HS-5 (cell line): ENCODE data around the gene FMO1.
A peak's percentile ranks its signal among the peaks of the same experiment; 100 is the strongest.
"Not testable (repeated sequence)": the region's sequence is repeated elsewhere in the genome, so short reads cannot be mapped to it uniquely, and the experiment has no call there.

Source experiments
- DNase-seq: peaks from one replicate; pipeline ENCODE4 v3.0.0-alpha.2; 2012; ENCODE audit warnings: low read depth

FMO1 gene, protein sequence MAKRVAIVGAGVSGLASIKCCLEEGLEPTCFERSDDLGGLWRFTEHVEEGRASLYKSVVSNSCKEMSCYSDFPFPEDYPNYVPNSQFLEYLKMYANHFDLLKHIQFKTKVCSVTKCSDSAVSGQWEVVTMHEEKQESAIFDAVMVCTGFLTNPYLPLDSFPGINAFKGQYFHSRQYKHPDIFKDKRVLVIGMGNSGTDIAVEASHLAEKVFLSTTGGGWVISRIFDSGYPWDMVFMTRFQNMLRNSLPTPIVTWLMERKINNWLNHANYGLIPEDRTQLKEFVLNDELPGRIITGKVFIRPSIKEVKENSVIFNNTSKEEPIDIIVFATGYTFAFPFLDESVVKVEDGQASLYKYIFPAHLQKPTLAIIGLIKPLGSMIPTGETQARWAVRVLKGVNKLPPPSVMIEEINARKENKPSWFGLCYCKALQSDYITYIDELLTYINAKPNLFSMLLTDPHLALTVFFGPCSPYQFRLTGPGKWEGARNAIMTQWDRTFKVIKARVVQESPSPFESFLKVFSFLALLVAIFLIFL

GRCh38 chr1:171248302-171248701 lies at the start of gene FMO1:
Gene FMO1, plus strand, starts transcription at chr1:171248494. Its CDS starts 9,594 bp downstream, at chr1:171258088.
- no peak for DNase-seq

- no peak for DNase-seq
Measured at GRCh38 chr1:171204296-171204695, 44.0 kb upstream of the FMO1 start.

DNA sequence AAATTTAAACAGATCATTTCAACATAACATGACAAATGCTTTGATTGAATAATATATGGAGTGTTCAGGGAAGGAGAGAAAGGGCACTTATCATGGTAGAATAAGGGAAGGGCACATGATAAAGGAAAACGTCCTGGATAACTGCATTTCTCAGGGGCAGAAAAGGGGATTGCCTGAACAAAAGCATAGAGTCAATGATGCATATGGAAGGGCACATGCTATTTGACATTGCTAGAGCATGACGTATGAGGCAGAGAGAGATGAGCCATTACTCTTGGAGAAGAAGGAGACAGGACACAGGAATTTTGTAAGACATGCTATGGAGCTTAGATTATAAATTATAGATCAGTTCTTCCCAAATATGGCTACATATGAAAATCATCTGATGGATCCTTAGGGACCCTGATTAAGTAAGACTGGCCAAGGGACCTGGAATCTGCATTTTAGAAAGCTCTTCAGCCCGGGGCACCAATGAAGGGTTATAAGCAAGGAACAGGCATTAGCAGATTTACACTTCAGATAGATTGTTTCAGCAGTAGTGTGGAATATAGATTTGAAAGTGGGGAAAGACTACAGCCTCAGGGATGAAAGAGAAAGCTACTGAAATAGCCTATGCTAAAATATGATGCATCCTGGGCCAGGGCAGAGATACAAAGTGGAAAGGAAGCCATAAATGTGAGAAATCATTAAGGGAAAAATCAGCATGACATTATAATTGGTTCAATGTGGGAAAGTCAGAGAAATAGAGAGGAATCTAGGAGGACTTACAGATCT lies 41.9 kb upstream of the FMO1 start:
- no peak for DNase-seq

- DNase-seq = no peak
Measured at GRCh38 chr1:171206978-171207355, 41.3 kb upstream of the FMO1 start.

GRCh38 chr1:171207377-171207776 lies 40.9 kb upstream of the FMO1 start:
- no peak for DNase-seq

- DNase-seq = no peak
Measured at GRCh38 chr1:171210355-171210754, 37.9 kb upstream of the FMO1 start.

DNA sequence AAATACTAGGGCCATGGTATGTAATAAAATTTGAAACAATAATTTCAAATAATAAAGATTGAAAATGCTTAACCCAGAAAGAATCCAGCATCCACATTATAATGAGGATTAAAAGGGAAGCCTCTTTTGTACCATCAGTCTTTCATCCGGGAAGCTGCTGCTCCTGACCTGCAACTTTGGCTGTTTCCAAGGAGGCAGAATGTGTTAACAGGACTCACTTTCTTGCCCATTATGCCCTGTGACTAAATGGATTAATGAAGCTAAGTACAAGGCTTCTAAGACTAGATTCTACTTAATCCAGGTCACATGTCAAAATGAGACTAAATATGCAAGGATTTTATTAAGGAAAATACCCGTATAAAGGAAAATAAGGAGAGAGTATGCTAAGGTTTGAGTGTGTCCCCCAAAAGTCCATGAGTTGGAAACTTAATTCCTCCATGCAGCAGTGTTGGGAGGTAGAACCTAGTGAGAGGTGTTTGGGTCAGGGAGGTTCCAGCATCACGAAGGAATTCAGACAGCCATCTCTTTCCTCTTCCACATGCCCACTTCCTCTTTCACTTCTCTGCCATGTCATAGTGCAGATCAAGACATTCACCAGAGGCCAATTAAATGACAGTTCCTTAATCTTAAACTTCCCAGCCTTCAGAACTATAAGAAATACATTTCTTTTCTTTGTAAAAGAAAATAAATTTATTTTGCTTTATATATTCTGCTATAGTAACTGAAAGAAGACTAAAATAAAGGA lies 35.5 kb upstream of the FMO1 start:
- no peak for DNase-seq

- DNase-seq = no peak
Measured at GRCh38 chr1:171213559-171214454, 34.5 kb upstream of the FMO1 start.

DNA sequence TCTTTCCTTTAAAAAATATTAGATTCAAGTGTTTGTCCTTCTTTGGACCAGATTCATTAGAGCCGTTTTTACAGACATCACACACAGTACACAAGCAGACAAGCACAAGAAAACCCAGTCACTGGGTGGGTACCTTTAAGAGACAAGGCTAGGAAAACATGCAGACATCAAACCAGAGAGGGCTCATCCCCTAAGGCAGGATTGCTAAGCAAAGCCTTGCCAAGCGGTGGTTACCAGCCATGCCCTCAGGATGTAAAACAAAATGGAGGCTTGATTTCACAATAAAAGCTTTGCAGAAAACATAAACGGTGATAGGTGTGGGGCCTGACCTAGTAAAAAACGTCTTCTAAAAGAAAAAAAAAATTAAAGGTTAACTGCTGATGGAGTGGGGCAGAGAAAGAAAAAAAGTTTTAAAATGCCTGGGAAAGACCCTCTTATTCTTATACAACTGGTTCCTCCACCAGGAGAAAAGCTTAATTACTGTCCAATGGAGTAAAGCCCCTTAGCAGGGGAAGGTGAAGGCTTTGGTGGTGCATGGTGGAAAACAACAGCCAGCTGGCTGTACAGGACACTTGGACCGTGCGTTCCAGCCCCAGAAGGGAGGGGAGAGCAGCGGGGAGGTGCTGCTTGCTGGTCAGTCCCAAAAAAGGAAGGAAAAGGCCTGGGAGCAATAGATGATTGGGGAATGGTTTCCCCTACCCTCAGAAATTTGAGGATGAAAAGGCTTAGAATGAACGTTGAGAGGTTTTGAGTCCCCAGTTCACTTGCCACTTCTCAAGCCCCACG lies 30.4 kb upstream of the FMO1 start:
- DNase-seq = no peak

- DNase-seq = no peak
Measured at GRCh38 chr1:171218661-171219060, 29.6 kb upstream of the FMO1 start.

DNA sequence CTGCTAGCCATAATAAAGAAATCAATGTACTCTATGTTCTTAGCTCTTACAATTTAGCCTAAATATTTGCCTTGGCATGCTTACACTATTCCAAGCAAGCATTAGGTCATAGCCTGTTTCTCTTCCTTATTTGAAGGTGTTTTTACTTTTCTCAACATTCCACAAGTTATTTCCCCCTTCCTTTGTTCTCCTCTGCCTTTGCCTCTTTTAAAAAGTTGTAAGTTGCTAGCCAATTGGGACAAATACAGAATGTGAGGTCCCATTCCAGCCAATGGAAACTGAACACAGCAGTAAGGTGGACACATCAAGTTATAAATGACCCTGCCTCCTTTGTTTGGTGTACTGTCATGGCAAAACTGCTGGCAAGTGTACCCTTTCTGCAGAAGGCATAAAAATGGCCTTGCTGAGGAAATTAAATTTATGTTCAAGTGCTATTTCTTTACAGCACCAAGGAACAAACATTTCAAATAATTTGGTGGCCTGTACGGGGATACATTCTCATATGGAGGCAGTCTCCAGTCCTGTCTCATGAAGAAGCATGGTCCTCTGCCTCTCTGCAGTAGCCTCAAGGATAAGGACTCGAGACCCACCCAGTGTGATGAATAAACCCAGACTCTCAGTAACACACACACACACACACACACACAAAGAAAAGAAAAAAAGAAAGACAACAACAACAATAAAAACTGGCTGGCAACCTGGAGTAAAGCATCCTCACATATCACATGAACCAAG lies 28.8 kb upstream of the FMO1 start:
- DNase-seq = no peak

DNA sequence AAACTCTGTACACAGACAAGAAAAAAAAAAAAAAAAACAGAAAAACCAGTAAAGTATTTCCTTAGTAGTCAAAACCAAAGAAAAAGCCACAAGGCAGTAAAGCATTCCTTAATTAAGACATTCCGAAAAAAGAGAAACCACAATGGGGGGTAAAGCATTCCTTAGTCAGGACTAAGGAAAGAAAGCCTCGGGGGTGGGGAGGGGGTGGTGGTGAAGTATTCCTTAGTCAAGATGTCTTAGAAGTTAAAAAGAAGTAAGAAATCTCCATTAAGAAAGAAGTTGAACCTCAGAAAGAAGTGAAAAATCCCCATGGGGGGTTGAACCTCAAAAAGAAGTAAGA lies 28.2 kb upstream of the FMO1 start:
- peak; percentile 46 for DNase-seq

- no peak for DNase-seq
Measured at GRCh38 chr1:171220581-171221054, 27.7 kb upstream of the FMO1 start.

DNA sequence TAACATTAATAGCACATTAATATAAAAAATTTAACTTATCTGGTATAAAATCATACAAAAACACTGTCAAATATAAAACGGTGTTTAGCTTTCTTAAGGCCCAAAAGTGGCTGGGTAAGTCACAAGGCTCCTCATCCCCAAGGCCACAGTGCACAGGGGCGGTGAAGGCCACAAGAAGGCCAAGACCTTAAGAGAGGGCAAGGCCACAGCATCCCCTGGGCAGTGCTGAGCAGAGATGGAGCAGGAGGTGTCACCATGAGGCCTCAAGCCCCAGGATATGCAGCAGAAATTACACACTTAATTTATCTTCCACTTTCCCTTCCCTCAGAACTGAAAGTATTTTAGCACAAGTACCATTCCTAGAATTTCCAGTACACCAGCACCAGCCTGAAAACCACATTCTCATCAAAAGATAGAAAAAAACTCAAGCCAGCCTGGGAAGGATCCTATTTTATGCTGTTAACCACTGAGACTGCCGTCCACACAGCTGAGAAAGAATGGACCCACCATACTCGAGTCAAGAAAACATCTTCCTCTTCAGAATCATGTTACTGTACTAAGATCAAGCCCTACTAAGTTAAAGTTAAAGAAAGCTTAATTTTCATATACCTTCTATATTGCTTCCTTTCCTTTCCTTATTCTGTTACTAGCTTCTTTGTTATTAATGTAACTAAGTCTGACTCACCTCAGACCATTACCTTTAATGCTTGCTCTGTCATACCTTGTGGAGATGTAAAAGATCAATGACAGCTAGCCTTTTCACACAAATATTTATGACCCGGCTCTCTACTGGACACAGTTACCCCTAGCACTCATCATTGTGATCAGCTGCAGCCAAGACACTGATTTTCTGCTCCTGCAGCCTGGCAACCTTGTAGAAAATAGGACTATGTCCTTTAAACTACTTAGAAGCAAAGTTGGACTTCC lies 26.4 kb upstream of the FMO1 start:
- no peak for DNase-seq

GRCh38 chr1:171222936-171223335 lies 25.4 kb upstream of the FMO1 start:
- DNase-seq = no peak

DNA sequence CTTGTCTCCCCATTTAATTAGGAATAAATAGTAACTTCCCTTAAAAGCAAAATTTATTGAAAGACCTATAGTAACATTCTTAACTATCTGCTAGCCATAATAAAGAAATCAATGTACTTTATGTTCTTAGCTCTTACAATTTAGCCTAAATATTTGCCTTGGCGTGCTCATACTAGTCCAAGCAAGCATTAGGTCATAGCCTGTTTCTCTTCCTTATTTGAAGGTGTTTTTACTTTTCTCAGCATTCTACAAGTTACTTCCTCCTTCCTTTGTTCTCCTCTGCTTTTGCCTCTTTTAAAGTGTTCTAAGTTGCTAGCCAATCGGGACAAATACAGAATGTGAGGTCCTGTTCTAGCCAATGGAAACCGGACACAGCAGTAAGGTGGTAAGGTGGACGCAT lies 24.0 kb upstream of the FMO1 start:
- not testable (repeated sequence) for DNase-seq

DNA sequence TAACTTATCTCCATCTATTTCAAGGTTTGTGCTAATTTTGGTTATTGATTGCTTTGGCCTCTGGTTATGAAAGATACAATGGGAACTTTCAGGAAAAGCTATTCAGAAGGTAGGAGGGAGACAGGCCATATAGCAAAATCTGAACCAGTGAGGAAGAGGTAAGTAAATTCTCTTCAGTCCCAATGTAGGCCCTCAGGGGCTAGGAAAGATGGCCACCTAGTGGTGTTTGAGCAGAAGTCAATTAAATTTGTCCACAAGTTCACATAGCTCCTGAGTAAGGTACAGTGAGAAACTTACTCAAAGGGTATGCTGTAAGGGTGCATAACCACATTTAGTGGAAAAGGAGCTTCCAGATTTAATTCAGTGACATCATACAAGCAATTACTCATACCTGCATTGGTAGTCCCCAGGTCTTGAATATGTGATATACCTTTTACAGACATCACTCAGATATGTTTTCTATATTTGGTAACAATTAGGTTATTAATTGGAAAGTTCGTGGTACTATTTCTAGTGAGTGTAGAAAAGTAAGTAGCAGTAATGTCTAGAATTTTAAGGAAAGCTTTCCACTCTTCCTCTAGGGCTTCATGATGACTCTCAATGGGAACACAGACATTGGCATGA lies 21.4 kb upstream of the FMO1 start:
- DNase-seq = no peak

DNA sequence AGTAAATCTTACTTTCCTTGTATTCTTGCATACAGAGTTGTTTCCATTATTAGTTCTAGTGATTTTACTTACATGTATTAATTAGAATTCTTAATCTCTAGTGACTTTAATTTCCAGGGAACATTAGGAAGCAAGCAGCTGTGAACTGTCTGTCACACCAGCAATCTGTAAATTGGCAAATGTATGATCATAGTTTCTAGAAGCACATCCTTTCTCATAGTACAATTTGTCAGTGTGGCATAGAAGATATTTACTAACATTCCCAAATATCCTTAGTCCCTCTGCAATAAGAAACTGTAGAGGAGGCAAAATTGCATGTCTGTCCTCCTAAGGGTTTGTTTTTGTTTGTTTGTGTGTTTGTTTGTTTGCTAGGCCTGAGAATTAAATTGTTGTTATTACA lies 17.0 kb upstream of the FMO1 start:
- no peak for DNase-seq
